Endothelial cell of umbilical vein (primary cell): ENCODE measurements around the gene PRDM8. TPM values are rescaled to one million over a fixed set of nuclear protein-coding genes. Genes with fewer than 3 reads are reported as not detected.

Experiments used
- BruUV-seq: library from RNA; stranded (reverse); fragments of 400-500 nt; replicated peaks from 2 replicates; lab custom pipeline; 2021; lab: Mats Ljungman, UMichigan
- CTCF ChIA-PET: fragments of 300-600, 350-600 bp; sonication (Branson Sonifier 250); formaldehyde crosslinking; loops from one replicate; lab custom pipeline; 2021; ENCODE audit warnings: antibody characterized with exemption, inconsistent platforms; lab: Charles Lee
- POLR2A ChIA-PET: fragments of 300-600, 350-600 bp; sonication (Branson Sonifier 250); formaldehyde crosslinking; loops from one replicate; lab custom pipeline; 2021; ENCODE audit warnings: antibody characterized with exemption, inconsistent platforms; lab: Charles Lee
- DNase-seq: peaks from one replicate; pipeline ENCODE4 v3.0.0-alpha.2; 2011; ENCODE audit warnings: low read depth, low spot score
- FAIRE-seq: peaks from 2 replicates; lab custom pipeline; 2011; peaks lifted over from hg19 to GRCh38; lab: Jason Lieb, UNC
- H2AFZ ChIP-seq: 2 replicates; pipeline ENCODE4 v1.6.0; 2012; ENCODE audit warnings: low read depth, low read length, control low read depth, inconsistent platforms
- H3K27ac ChIP-seq: 2 replicates; pipeline ENCODE4 v1.5.1; 2011; ENCODE audit warnings: low read depth, mild to moderate bottlenecking, control low read depth, low read length, moderate library complexity; ENCODE audit not compliant: insufficient read depth
- H3K27me3 ChIP-seq, 2 experiments: 2 replicates each; pipeline versions ENCODE4 v1.6.0 to v1.6.1; 2011; ENCODE audit warnings: low read length in 2 of 2, mixed read lengths in 1 of 2; ENCODE audit not compliant: control insufficient read depth in 2 of 2, insufficient read depth in 2 of 2
- H3K36me3 ChIP-seq, 2 experiments: 2 replicates in 1 of 2; 3 replicates in 1 of 2; pipeline ENCODE4 v1.5.1; 2011; ENCODE audit warnings: low read length in 2 of 2, mild to moderate bottlenecking in 1 of 2, moderate library complexity in 1 of 2; ENCODE audit not compliant: control insufficient read depth in 2 of 2, insufficient read depth in 2 of 2; ENCODE audit errors: extremely low read depth in 1 of 2
- H3K4me1 ChIP-seq: 3 replicates; pipeline ENCODE4 v1.5.1; 2011; ENCODE audit warnings: mild to moderate bottlenecking, low read length; ENCODE audit not compliant: control insufficient read depth, insufficient read depth; ENCODE audit errors: extremely low read depth
- H3K4me2 ChIP-seq: 2 replicates; pipeline ENCODE4 v1.6.1; 2011; ENCODE audit warnings: low read length, control low read depth, mixed read lengths; ENCODE audit not compliant: insufficient read depth
- H3K4me3 ChIP-seq, 3 experiments: fragments of 200-600 bp in 1 of 3; sonication (generic), shearing (Covaris generic) in 1 of 3; replicated peaks in 1 of 3; 2 replicates each; pipeline ENCODE4 v1.5.1; 2011 to 2016; ENCODE audit warnings: control low read depth in 3 of 3, low read length in 3 of 3, mild to moderate bottlenecking in 2 of 3, inconsistent platforms in 1 of 3, low read depth in 1 of 3, moderate library complexity in 1 of 3; ENCODE audit not compliant: insufficient read depth in 1 of 3
- H3K79me2 ChIP-seq: 2 replicates; pipeline ENCODE4 v1.6.0; 2012; ENCODE audit warnings: low read length, inconsistent platforms; ENCODE audit not compliant: control insufficient read depth, insufficient read depth
- H3K9ac ChIP-seq: replicated peaks from 2 replicates; pipeline ENCODE3; 2011; ENCODE audit warnings: low read length, control low read depth; ENCODE audit not compliant: insufficient read depth; ENCODE audit errors: extremely low read depth
- H3K9me1 ChIP-seq: replicated peaks from 3 replicates; pipeline ENCODE4 v1.6.0; 2011; ENCODE audit warnings: mild to moderate bottlenecking, low read length; ENCODE audit not compliant: control insufficient read depth, insufficient read depth; ENCODE audit errors: extremely low read depth
- H3K9me3 ChIP-seq: replicated peaks from 2 replicates; pipeline ENCODE4 v1.5.1; 2012; ENCODE audit warnings: low read length, inconsistent platforms; ENCODE audit not compliant: control insufficient read depth, insufficient read depth
- H4K20me1 ChIP-seq: replicated peaks from 2 replicates; pipeline ENCODE3; 2011; ENCODE audit warnings: mild to moderate bottlenecking, low read length; ENCODE audit not compliant: control insufficient read depth, insufficient read depth; ENCODE audit errors: extremely low read depth
- EZH2 ChIP-seq: IDR thresholded peaks from 2 replicates; pipeline ENCODE4 v1.6.1; 2012; ENCODE audit warnings: borderline replicate concordance, low read depth, mild to moderate bottlenecking, moderate library complexity, low read length, inconsistent platforms; ENCODE audit not compliant: severe bottlenecking
- FOS ChIP-seq: IDR thresholded peaks from 2 replicates; pipeline ENCODE4 v1.6.1; 2011; ENCODE audit warnings: mild to moderate bottlenecking, low read length, moderate library complexity, borderline replicate concordance; ENCODE audit not compliant: insufficient read depth
- GATA2 ChIP-seq: IDR thresholded peaks from 2 replicates; pipeline ENCODE4 v1.7.0; 2011; ENCODE audit warnings: low read depth, mild to moderate bottlenecking, moderate library complexity, mixed read lengths, low read length; ENCODE audit not compliant: insufficient read length, insufficient read depth
- JUN ChIP-seq: IDR thresholded peaks from 2 replicates; pipeline ENCODE4 v1.6.1; 2011; ENCODE audit warnings: borderline replicate concordance, low read depth; ENCODE audit not compliant: insufficient read length, insufficient read depth
- MYC ChIP-seq: IDR thresholded peaks from one replicate; pipeline ENCODE4 v1.6.1; 2011; ENCODE audit warnings: mild to moderate bottlenecking, low read depth, low read length
- POLR2A ChIP-seq: IDR thresholded peaks from 2 replicates; pipeline ENCODE4 v1.6.1; 2012; ENCODE audit warnings: low read depth, mild to moderate bottlenecking, control low read depth, low read length
- POLR2AphosphoS5 ChIP-seq: IDR thresholded peaks from 2 replicates; pipeline ENCODE4 v1.6.1; 2012; ENCODE audit warnings: low read depth, mild to moderate bottlenecking, control low read depth, low read length, moderate library complexity; ENCODE audit not compliant: insufficient read depth
- dilution Hi-C: fragments of 300-500 bp; cut with MboI; formaldehyde crosslinking; loops from one replicate; pipeline ENCODE4 v1.15.0; 2019; ENCODE audit warnings: low sequenced_read_pairs; ENCODE audit not compliant: extremely low pct_ligation_motif_present
- intact Hi-C: fragments of 100-400 bp; cut with micrococcal nuclease; formaldehyde crosslinking; loops from one replicate; pipeline ENCODE4 v1.10.0; 2022
- polyA plus RNA-seq, 4 experiments: library from polyadenylated mRNA; depleted of rRNA in 3 of 4; stranded (reverse) in 3 of 4; unstranded in 1 of 4; fragments of >200 nt; gene quantifications; 2 replicates each; pipeline versions ENCODE4 v1.2.1 to v1.2.3, GENCODE V29; 2011 to 2012; ENCODE audit warnings: missing spikeins in 1 of 4
- total RNA-seq: library from RNA; stranded (reverse); gene quantifications from 2 replicates; pipeline ENCODE4 v1.2.3, GENCODE V29; 2021
- TF ChIP-seq, protein P1 (sequence below), 2 donors: IDR thresholded peaks; 1 replicate in 1 of 2; 2 replicates in 1 of 2; pipeline ENCODE4 v1.5.1; 2011; ENCODE audit warnings: low read length in 2 of 2, mild to moderate bottlenecking in 2 of 2, moderate library complexity in 2 of 2, control low read depth in 1 of 2, inconsistent platforms in 1 of 2, low read depth in 1 of 2; ENCODE audit not compliant: insufficient read depth in 1 of 2; ENCODE audit errors: extremely low read depth in 1 of 2
- TF ChIP-seq, protein P2 (sequence below): IDR thresholded peaks from 2 replicates; pipeline ENCODE4 v1.6.1; 2011; ENCODE audit not compliant: insufficient read depth, insufficient read length

PRDM8 gene
- total and polyA plus RNA-seq, 2 donors (not counting 3 experiments of a cell fraction or from before 2014, with no cell fraction given) = 0.28 to 0.82 TPM

DNA sequence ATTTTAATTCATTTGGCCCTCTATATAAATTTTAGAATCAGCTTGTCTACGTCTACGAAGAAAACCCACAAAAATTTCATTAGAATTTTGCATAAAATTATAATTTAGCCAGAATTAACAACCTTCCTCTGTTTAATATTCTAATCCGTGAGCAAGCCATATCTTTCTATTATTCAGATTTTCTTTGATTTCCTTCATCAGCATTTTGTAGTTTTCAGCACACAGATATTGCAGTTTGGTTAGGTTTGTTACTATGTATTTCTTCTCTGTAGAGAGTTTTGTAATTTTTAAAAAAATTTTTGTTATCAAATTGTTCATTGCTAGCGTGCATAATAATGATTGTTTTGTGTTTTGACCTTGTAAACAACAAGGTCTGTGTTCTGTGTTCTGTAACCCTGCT, 34.9 kb upstream of the PRDM8 start:
- Histone ChIP-seq H3K27me3 (no peaks in the 10 kb centered on the region), H3K4me2 (no peak overlapping the region), H3K4me1 (no peaks in the 10 kb centered on the region), H3K27ac (no peak overlapping the region), H3K9me3 (no peaks in the 10 kb centered on the region), H4K20me1 (no peaks in the 10 kb centered on the region), H3K36me3 (no peaks in the 10 kb centered on the region), H3K9ac (no peak overlapping the region), H3K4me3 (no peak overlapping the region), H2AFZ (no peak overlapping the region), H3K9me1 (no peaks in the 10 kb centered on the region), H3K79me2 (no peaks in the 10 kb centered on the region)
- TF ChIP-seq, protein P1, sequence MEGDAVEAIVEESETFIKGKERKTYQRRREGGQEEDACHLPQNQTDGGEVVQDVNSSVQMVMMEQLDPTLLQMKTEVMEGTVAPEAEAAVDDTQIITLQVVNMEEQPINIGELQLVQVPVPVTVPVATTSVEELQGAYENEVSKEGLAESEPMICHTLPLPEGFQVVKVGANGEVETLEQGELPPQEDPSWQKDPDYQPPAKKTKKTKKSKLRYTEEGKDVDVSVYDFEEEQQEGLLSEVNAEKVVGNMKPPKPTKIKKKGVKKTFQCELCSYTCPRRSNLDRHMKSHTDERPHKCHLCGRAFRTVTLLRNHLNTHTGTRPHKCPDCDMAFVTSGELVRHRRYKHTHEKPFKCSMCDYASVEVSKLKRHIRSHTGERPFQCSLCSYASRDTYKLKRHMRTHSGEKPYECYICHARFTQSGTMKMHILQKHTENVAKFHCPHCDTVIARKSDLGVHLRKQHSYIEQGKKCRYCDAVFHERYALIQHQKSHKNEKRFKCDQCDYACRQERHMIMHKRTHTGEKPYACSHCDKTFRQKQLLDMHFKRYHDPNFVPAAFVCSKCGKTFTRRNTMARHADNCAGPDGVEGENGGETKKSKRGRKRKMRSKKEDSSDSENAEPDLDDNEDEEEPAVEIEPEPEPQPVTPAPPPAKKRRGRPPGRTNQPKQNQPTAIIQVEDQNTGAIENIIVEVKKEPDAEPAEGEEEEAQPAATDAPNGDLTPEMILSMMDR (IDR thresholded peaks at IDR 0.05; ENCODE audit: extremely low read depth in 1 of 2, insufficient read depth in 1 of 2, low read depth in 1 of 2, low read length in 2 of 2) = no peak
- TF ChIP-seq JUN = no peak
- no peak for TF ChIP-seq EZH2
- TF ChIP-seq, protein P2, sequence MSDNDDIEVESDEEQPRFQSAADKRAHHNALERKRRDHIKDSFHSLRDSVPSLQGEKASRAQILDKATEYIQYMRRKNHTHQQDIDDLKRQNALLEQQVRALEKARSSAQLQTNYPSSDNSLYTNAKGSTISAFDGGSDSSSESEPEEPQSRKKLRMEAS = no peak
- ChIA-PET CTCF (no interaction called here), POLR2A (no interaction called here)
- no peak for DNase-seq
- BruUV-seq = no TSS peak
- intact Hi-C loops (no loop called here), dilution Hi-C loops (no loop called here)
- FAIRE-seq = no peak

DNA sequence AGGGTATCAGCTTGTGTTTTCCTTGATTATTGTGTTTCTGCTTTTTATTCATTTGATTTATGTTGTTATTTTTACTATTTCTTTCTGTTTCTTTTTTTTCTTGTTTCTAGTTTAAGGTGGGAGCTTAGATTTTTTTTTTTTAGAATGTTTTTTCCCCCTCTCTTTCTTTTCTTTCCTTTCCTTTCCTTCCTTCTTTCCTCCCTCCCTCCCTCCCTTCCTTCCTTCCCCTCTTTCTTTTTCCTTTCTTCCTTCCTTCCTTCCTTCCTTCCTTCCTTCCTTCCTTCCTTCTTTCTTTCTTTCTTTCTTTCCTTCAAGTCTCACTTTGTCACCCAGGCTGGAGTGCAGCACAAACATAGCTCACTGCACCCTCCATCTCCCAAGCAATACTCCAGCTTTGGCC, 31.4 kb upstream of the PRDM8 start:
- TF ChIP-seq EZH2 = no peak
- TF ChIP-seq GATA2 = no peak
- no peak for TF ChIP-seq JUN
- no peak for TF ChIP-seq POLR2AphosphoS5
- TF ChIP-seq, protein P2 = no peak
- TF ChIP-seq POLR2A = no peak
- TF ChIP-seq, protein P1 (IDR thresholded peaks at IDR 0.05; ENCODE audit: extremely low read depth in 1 of 2, insufficient read depth in 1 of 2, low read depth in 1 of 2, low read length in 2 of 2) = no peak
- TF ChIP-seq MYC = no peak
- TF ChIP-seq FOS = no peak
- POLR2A ChIA-PET = no interaction called here
- no peak overlapping the region for H3K9ac ChIP-seq
- H3K4me2 ChIP-seq = no peak overlapping the region
- no peaks in the 10 kb centered on the region for H4K20me1 ChIP-seq
- FAIRE-seq = no peak
- H2AFZ ChIP-seq = no peak overlapping the region
- dilution Hi-C loops = no loop called here
- H3K27ac ChIP-seq = no peak overlapping the region
- H3K9me1 ChIP-seq = peaks cover 2% of the 10 kb centered on the region
- H3K36me3 ChIP-seq = no peaks in the 10 kb centered on the region
- no peak for DNase-seq
- H3K9me3 ChIP-seq = no peaks in the 10 kb centered on the region
- intact Hi-C loops = no loop called here
- H3K27me3 ChIP-seq = no peaks in the 10 kb centered on the region
- H3K4me1 ChIP-seq = no peaks in the 10 kb centered on the region
- CTCF ChIA-PET = no interaction called here
- H3K4me3 ChIP-seq = no peak overlapping the region
- no peaks in the 10 kb centered on the region for H3K79me2 ChIP-seq
- no TSS peak for BruUV-seq
